H7 (cell line): ENCODE results near the gene DEGS2. TPM values are rescaled to one million over a fixed set of nuclear protein-coding genes. Genes with fewer than 3 reads are reported as not detected.

ENCODE experiments used
- DNase-seq: peaks from one replicate; pipeline ENCODE4 v3.0.0; 2012
- H3K27me3 ChIP-seq: 2 replicates; pipeline ENCODE4 v1.6.0; 2011; ENCODE audit warnings: mild to moderate bottlenecking, low read length; ENCODE audit not compliant: control insufficient read depth, insufficient read depth
- H3K36me3 ChIP-seq: replicated peaks from 2 replicates; pipeline ENCODE4 v1.5.1; 2011; ENCODE audit warnings: low read length; ENCODE audit not compliant: control insufficient read depth, insufficient read depth
- H3K4me3 ChIP-seq: 2 replicates; pipeline ENCODE4 v1.5.1; 2011; ENCODE audit warnings: low read depth, mild to moderate bottlenecking, control low read depth, low read length, moderate library complexity; ENCODE audit not compliant: insufficient read depth
- total RNA-seq: library from RNA; depleted of rRNA; stranded (reverse); fragments of >200 nt; shearing (Covaris generic); gene quantifications from 2 replicates; pipeline ENCODE4 v1.2.3, GENCODE V29; 2014

The DEGS2 gene
- total RNA-seq, 1 experiment from 2014 or later = not detected

DNA sequence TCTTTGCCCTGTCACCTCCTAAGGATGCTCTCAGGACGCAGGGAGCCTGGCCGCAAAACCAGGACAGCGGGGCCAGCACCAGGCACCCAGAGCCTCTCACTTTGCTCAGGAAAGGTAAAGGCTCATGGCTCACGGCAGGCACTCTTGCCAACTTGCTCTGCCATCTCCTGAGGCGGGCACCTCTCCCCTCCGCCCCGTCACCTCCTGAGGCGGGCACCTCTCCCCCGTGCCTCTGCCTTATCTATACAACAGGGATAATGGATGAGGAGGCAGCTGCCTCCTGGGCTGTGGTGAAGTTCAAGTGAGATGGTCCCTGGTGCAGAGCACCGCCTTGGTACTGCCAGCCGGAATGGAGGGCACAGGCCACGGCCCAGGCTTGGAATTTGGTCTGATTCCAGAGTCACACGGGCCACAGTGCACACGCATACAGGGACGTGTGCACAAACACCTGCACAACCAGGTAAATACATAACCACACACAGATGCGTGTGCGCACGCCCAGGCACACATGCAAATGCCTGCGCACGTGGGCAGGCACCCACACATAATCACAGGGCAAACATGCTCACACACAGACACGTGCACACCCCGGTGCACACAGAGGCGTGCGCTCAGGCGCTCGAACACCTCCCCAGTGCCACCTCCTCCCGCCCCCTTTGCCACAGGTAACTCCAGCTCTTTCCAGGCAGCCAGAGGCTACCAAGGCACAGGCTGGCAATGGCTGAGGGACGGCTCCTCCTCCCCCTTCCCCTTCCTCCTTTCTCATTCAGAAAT, 11.6 kb downstream of the DEGS2 start:
- no peaks in the 10 kb centered on the region for H3K27me3 ChIP-seq
- no peak overlapping the region for H3K4me3 ChIP-seq
- no peak for DNase-seq
- no peaks in the 10 kb centered on the region for H3K36me3 ChIP-seq

DNA sequence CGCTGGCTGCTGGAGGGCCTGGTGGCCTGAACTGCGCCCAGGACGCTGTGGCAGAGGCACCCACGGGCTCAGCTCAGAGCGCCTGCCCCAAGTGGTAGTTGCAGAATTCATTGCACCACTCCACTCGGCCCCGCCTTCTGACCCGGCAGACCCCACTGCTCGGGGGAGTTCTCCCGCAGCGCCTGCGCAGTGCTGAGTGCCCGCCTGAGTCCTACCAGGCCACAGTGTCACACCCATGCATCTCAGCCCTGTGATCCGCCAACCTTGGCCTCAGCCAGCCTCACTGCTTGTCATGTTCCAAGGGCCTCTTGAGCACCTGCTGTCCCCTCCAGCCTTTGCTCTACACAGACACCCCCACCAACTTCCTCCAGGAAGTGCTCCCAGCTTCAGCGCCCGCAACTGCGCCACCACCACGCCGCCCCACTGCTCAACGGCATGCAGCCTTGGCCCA, 12.2 kb downstream of the DEGS2 start:
- no peak for DNase-seq
- Histone ChIP-seq H3K36me3 (no peaks in the 10 kb centered on the region), H3K27me3 (no peaks in the 10 kb centered on the region), H3K4me3 (no peak overlapping the region)

DNA sequence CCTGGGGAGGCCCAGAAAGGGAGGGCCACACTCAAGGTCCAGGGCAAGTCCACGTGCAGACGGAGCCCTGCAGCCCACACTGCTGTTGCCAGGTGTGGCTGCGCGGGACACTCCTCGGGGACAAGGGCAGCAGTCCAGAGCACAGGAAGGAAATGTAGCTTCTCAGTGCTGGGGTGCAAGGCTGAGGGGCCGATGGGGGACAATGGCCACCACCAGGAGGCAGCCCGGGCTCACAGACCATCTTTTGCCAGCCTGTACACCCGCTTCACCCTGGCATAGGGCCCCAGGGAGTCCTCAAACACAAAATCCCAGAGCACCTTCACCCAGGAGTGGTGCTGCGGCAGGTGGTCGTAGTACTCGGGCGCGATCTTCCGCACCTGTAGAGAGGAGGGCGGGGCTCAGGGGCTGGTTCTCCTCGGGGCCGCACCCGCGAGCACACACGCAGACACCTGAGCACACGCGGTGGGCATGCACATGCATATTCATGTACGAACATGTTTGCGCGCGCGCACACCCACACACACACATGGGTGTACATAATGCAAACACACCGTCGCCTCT, 12.8 kb downstream of the DEGS2 start:
- H3K36me3 ChIP-seq = no peaks in the 10 kb centered on the region
- no peak overlapping the region for H3K4me3 ChIP-seq
- H3K27me3 ChIP-seq = no peaks in the 10 kb centered on the region
- peak; percentile 59 for DNase-seq

DNA sequence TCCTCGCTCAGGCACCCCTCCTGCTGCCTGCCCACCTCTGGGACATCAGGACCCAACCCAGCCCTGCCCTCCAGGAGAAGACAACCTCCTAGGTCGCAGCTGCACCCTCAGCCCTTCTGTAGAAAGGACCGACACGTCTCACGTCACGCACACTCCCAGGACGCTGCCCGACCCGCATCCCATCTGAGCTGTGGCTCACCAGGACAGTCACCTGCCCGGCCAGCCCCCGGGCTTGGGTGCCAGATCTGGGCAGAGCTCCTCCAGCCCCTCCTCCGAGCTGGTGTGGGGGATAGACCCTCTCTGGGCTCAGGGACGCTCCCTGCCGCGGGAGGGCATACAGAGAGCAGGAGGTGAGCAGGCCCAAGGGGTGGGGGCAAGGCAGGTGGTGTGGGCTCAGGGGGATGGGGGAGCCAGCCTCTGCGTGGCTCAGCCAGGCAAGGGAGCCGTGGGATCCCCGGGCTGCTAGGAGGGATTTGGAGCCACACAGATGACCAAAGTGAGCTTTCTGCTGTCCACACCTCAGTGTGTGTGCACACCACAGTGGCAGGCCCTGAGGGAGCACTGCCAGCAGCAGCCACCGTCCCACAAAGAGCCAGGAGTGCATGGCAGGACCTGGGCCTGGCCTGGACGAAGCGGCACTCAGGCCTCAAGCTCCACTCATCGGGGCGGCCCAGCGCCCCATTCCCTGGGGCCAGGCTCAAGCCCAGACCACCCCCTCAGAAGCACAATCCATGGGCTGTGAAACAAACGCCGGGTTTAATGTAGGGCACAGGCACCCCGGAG, 13.6 kb downstream of the DEGS2 start:
- Histone ChIP-seq H3K27me3 (no peaks in the 10 kb centered on the region), H3K4me3 (no peak overlapping the region), H3K36me3 (no peaks in the 10 kb centered on the region)
- DNase-seq = no peak

DNA sequence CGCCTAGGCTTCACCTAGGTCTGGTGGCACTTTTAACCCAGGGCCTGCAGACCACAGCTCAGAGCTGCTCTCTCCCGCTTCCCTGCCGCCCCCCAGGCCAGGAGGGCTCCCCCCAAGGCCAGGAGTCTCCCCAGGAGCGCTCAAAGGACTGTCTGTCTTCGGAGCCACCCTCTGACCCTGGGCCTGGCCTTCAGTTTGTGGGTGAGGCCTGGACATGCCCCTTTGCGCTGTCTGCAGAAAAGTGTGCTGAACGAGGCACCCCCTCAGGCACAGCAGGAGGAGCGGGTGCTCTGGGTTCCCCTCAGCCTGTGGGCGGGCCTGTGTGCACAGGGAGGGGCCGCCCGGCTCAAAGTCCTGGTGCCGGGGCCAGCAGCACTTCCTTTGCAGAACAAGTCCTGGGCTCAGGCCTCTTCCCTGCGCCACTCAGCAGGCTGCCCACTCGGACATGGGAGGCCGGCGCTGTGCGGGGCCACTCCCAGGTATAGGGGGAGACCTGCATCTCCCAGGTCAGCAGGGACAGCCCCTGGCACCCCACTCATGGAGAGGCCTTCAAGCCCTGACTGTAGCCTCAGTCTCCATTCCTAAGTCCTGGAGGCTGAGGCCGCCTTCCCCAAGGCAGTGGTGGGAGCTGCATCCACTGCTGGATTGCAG, 14.3 kb downstream of the DEGS2 start:
- H3K36me3 ChIP-seq = no peaks in the 10 kb centered on the region
- no peaks in the 10 kb centered on the region for H3K27me3 ChIP-seq
- no peak overlapping the region for H3K4me3 ChIP-seq
- DNase-seq = no peak

DNA sequence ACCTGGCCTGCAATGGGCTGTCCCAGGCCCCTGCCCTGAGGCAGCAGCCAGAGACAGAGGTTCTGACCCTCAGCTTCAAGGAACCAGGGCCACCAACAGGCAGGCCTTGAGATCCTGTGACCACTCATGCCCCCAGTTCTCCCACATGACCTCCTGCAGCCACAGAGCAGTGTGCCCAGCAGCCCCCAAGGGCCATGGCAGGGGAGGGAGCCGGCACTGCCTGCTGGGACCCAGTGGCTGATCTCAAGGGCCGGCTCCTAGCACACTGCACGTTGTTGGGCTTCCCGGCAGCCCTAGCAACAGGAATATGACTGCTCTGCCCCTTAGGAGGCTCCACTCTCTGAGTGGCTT, 14.8 kb downstream of the DEGS2 start:
- no peak overlapping the region for H3K4me3 ChIP-seq
- DNase-seq = no peak
- H3K36me3 ChIP-seq = no peaks in the 10 kb centered on the region
- no peaks in the 10 kb centered on the region for H3K27me3 ChIP-seq

DNA sequence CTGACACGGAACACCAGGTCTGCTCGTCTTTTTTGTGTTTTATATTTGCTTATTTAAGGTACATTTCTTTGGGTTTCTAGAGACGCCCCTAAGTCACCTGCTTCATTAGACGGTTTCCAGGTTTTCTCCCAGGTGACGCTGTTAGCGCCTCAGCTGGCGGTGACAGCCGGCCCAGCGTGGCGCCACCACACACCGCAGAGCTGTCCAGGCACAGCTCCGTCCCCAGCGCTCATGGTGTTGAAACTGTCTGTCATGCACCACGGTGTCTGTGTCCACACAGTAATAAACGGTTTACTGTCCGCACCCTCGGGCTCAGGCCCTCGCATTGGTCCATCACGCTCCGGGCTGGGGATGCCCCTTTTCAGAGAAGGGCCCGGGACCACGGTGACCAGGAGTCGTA, 15.5 kb downstream of the DEGS2 start:
- Histone ChIP-seq H3K27me3 (no peaks in the 10 kb centered on the region), H3K4me3 (no peak overlapping the region), H3K36me3 (no peaks in the 10 kb centered on the region)
- DNase-seq = no peak

DNA sequence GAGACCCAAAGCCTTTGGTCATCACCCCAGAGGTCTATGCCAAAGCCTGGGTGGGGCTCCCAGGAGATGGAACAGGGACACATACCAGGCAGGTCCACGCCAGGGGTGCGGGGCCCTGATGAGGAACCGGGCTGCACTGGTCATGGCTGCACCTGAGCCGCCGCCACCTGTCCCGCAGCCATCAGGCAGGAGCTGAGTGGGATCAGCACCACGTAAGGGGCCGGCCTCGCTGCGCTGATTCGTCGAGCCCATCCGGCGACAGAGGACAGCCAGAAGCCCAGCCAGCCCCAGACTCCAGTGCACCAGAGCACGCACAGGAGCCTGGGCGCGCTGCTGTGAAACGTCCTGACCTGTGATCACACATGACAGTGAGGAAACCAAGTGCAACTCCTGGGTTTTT, 15.9 kb downstream of the DEGS2 start:
- H3K4me3 ChIP-seq = no peak overlapping the region
- peak; percentile 61 for DNase-seq
- H3K27me3 ChIP-seq = no peaks in the 10 kb centered on the region
- no peaks in the 10 kb centered on the region for H3K36me3 ChIP-seq

DNA sequence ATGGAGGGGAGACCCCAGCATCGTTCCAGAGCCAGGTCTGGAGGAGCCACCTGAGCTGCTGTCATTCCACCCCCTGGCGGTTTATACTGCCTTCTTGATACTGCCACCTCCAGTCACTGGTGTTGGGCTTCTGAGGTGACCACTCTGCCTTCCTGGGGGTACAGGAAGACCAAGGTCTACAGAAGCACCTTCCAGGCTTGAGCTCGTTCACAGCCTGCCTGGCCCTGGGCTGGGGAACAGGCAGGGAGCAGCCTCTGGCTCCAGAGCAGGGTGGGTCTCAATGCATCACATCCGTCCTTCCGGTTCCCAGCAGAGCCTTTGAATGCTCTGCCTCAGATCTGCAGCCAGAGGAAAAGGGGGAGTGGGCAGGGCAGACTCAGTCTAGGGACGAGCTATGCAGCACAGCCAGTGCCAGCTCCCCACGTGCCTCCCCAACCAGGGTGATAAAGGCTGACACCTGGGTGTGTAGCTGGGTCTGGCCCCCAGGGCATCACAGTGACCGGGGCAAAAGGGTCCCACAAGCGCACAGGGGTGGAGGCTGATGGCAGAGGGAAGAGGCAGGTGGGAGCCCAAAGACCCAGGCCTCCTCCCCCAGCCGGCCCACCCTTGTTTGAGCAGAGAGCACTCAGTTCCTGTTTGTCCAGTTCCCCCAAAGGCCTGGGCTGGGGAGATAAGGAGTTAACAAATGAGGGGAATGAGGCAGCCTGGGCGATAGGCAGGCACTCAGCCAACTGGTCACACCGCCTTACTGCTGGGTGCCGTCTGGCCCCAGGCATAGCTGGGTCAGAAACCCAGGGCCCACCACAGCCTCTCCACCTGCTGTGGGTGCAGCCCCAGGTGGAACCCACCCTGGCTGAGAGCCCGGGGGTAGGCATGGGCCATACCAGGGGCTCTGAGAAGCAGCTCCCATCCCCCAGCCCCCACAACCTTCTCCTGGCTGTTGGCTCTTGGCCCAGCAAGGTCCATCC, 17.1 kb downstream of the DEGS2 start:
- Histone ChIP-seq H3K36me3 (no peaks in the 10 kb centered on the region), H3K4me3 (no peak overlapping the region), H3K27me3 (no peaks in the 10 kb centered on the region)
- DNase-seq = no peak

DNA sequence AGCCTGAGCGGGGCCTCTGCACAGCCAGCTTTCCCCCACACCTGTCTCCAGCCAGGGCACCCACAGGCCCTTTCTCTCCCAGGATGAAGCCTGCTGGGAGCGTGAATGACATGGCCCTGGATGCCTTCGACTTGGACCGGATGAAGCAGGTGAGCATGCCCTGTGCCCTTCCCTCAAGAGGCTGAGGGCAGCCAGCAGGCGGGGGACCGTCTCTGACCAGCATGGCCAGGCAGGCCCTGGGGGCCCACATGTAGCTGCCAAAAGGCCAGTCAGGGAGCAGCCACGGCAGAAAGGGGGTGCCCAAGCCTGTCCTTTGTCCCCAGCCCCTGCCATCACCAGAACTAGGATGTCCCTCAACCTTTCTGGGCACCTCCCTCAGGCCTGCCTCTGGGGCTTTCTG, 18.3 kb downstream of the DEGS2 start:
- Histone ChIP-seq H3K4me3 (no peak overlapping the region), H3K27me3 (no peaks in the 10 kb centered on the region), H3K36me3 (no peaks in the 10 kb centered on the region; the same call in 1 of the 2 replicates)
- DNase-seq = no peak

DNA sequence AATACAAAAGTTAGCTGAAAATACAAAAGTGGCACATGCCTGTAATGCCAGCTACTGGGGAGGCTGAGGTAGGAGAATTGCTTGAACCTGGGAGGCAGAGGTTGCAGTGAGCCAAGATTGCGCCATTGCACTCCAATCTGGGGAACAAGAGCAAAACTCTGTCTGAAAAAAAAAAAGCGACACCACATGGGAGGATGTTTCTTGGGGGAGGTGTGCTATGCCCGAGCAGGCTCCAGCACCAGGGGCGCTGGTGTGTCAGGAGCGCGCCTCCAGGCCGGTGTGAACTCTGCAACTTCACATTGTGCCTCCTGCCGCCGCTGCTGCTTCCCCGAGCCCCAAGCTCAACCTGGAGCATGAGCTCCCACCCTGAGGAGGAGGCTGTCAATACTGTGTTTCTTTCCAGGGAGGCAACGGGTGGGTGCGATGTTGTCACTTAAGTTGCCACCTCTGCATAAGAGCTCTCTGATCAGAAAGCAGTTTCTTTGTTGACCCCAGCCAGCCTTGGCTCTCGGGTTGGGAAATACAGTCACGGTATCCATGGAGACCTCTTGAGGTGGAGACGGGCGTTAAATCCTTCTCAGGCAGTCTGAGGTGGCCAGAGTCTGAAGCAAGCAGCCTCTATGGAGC, 18.9 kb downstream of the DEGS2 start:
- Histone ChIP-seq H3K27me3 (no peaks in the 10 kb centered on the region), H3K36me3 (no peaks in the 10 kb centered on the region; the same call in 1 of the 2 replicates), H3K4me3 (no peak overlapping the region)
- peak; percentile 94 for DNase-seq

DNA sequence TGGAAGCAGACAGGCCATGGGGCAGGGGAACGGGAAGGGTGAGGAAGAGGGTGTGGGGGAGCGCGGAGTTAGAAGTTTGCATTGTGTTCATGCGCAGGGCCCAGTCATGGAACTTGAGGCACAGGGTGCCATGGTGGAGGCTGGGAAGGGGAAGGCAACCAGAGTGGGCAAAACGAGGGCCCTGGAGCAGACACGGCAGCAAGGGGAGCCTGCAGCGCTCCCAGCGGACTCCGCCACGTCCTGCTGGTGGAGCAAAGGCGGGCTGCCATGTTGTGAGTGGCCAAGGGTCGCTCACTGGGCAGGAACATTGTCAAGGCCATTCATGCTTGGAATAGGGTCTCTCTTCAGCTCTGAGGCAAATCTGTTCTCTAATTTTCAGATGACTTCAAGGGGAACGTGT, 20.5 kb downstream of the DEGS2 start:
- Histone ChIP-seq H3K36me3 (no peaks in the 10 kb centered on the region; the same call in 1 of the 2 replicates), H3K4me3 (no peak overlapping the region), H3K27me3 (no peaks in the 10 kb centered on the region)
- no peak for DNase-seq

DNA sequence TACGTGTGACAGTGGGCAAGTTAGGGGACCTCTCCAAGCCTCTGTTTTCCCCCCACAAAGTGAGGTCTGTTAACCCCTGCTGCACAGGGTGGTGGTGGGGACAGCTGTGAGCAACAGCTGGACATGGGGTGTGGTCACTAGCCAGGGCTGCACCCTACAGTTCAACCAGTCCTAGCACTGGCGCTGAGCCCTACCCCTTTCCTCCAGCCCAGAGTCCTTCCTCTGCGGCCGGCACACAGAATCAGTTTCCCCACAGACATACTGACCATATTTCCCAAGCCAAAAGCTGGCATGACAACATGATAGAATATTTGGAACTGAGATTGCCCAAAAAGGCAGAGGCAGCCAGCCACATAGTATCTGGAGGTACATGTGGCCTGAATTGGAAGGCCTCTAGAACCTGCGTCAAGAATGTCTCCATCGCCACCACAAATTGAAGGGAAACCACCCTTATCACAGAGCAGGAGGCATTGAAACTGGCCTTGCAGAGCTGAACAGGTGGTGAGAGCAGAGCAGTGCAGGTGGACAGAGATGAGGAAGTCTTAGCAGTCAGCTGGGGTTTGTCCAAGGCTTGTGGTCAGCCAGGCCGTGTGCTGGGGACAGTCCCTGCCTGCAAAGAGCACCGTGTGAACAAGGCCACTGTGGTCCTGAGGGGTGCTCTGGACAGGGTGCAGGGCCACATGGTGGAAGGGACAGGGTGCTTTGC, 21.2 kb downstream of the DEGS2 start:
- no peak for DNase-seq
- H3K27me3 ChIP-seq = no peaks in the 10 kb centered on the region
- no peak overlapping the region for H3K4me3 ChIP-seq
- H3K36me3 ChIP-seq = no peaks in the 10 kb centered on the region; the same call in 1 of the 2 replicates
